Activated naive CD4-positive, alpha-beta T cell treated with anti-CD3 and anti-CD28 coated beads, Interleukin-2, amount 50 U/mL, for 72 hours (primary cell): ENCODE data around the gene PPP1R12A. TPM values are rescaled to one million over a fixed set of nuclear protein-coding genes. Genes with fewer than 3 reads are reported as not detected.
"Not testable (repeated sequence)": the region's sequence is repeated elsewhere in the genome, so short reads cannot be mapped to it uniquely, and the experiment has no call there.

Experiments
- ATAC-seq, 2 donors: fragments of 150-1000 bp; cut with Tn5 transposase; 2 replicates each; pipeline ENCODE4 v1.10.0; 2021; ENCODE audit warnings: mild to moderate bottlenecking in 2 of 2, moderate library complexity in 2 of 2
- DNase-seq, 2 donors: peaks; one replicate each; pipeline ENCODE4 v3.0.0; 2021 to 2022; ENCODE audit warnings: low spot score in 2 of 2
- H3K27ac Mint-ChIP-seq, 2 donors: one replicate each; pipeline ENCODE4 v1.8.0; 2022; ENCODE audit warnings: mild to moderate bottlenecking in 2 of 2, mixed read lengths in 2 of 2
- H3K36me3 Mint-ChIP-seq, 2 donors: one replicate each; pipeline ENCODE4 v1.8.0; 2022; ENCODE audit warnings: mixed read lengths in 2 of 2
- H3K9me3 Mint-ChIP-seq, 2 donors: one replicate each; pipeline ENCODE4 v1.8.0; 2022; ENCODE audit warnings: mixed read lengths in 2 of 2
- total RNA-seq, 2 donors: library from RNA; stranded (reverse); gene quantifications; one replicate each; pipeline ENCODE4 v1.2.3, GENCODE V29; 2022

PPP1R12A gene
- total RNA-seq, 2 donors from 2014 or later = 66.6 to 73.7 TPM

DNA sequence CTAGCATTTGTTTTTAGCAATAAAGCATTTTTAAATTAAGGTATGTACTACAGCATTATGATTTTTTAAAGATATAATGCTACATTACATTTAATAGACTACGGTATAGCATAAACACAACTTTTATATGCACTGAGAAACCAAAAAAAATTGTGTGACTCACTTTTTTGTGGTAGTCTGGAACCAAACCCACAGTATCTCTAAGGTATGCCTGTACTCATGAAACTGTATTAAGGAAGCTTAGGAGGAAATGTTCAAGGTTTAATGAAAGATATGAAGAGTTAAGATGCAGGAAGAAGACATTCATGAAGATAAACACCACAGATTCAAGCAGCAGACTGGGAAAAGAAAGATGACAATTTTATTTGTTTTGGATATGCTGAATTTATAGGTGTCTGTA, 51.7 kb downstream of the PPP1R12A start:
- peaks cover 0 to 5% of the 10 kb centered on the region in 2 donors for H3K9me3 Mint-ChIP-seq
- DNase-seq = no peak
- ATAC-seq = peak; percentile 49 to 58
- no peak overlapping the region for H3K27ac Mint-ChIP-seq
- H3K36me3 Mint-ChIP-seq = peaks cover 0 to 20% of the 10 kb centered on the region in 2 donors

DNA sequence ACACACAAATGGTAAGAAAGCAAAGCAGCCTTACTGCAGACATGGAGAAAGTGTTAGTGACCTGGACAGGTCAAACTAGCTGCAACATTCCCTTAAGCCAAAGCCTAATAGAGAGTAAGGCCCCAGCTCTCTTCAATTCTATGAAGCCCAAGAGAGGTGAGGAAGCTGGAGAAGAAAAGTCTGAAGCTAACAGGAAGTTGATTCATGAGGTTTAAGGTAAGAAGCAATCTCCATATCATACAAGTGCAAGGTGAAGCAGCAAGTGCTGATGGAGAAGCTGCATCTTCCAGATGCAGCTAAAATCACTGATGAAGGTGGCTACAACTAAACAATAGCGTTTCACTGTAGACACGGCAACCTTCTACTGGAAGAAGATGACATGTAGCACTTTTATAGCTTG, 53.5 kb downstream of the PPP1R12A start:
- H3K36me3 Mint-ChIP-seq = peaks cover 0 to 23% of the 10 kb centered on the region in 2 donors
- ATAC-seq (no peak), DNase-seq (no peak)
- no peak overlapping the region for H3K27ac Mint-ChIP-seq
- H3K9me3 Mint-ChIP-seq = peaks cover 0 to 5% of the 10 kb centered on the region in 2 donors

DNA sequence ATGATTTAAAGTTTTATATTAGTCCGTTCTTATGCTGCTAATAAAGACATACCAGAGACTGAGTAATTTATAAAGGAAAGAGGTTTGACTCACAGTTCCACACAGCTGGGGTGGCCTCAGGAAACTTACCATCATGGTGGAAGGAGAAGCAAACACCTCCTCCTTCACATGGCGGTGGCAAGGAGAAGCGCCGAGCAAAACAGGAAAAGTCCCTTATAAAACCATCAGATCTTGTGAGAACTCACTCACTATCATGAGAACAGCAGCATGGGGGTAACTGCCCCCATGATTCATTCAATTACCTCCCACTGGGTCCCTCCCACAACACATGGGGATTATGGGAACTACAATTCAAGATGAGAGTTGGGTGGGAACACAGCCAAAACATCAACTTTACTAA, 56.4 kb downstream of the PPP1R12A start:
- not testable (repeated sequence) for H3K9me3 Mint-ChIP-seq, H3K27ac Mint-ChIP-seq, ATAC-seq, DNase-seq
- peaks cover 0 to 23% of the 10 kb centered on the region in 2 donors for H3K36me3 Mint-ChIP-seq

DNA sequence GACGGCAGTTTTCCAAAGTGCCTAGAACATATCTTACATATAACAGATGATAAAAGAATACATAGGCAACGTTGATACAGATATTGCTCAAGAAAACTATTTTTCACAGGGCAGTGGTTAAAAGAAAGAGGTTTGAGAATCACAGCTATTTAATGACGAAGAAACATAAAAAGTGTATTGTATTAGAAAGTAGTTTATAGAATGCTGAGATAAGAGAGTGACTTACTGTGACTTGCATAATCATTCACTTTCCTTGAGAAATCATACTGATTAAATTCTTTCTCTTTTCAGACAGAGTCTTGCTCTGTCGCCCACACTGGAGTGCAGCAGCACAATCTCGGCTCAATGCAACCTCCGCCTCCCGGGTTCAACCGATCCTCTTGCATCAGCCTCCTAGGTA, 57.7 kb downstream of the PPP1R12A start:
- Mint-ChIP-seq H3K27ac (no peak overlapping the region), H3K36me3 (peaks cover 0 to 28% of the 10 kb centered on the region in 2 donors), H3K9me3 (peaks cover 0 to 5% of the 10 kb centered on the region in 2 donors)
- DNase-seq (no peak), ATAC-seq (no peak)

DNA sequence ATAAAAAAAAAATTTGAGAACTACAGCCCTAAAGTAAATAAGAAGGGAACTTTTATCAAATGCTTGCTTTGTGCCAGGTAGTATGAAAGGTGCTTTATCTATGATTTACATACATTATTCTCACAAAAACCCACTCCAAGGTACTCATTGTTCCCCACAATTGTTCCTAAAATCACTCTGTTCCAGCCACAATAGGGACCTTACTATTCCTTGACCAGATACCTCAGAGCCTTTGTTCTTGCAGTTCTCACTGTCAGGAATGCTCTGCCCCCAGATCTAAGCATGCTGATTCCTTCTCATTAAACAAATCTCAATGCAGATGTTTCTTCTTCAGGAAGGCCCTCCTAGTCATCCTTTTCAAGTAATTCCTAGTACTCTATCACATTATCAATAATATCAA, 60.2 kb downstream of the PPP1R12A start:
- ATAC-seq = no peak
- no peak for DNase-seq
- peaks cover 6 to 42% of the 10 kb centered on the region in 2 donors for H3K36me3 Mint-ChIP-seq
- H3K27ac Mint-ChIP-seq = no peak overlapping the region
- H3K9me3 Mint-ChIP-seq = peaks cover 0 to 5% of the 10 kb centered on the region in 2 donors

DNA sequence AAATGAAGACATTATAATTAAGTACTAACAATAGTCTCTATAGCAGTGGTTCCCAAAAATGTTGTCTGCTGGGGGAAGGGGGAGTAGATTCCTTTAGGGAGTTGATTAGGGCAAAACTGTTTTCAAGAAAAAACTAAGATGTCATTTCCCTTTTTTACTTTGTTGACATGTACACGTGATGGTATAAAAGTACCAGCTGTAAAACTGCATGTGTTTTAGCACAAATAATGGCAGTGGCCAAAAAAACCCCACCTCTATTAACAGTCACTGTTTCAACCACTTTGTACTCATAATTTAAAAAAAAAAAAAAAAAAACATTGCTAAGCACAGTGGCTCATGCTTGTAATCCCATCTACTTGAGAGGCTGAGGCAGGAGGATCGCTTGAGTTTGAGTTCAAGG, 61.7 kb downstream of the PPP1R12A start:
- DNase-seq = no peak
- H3K27ac Mint-ChIP-seq = no peak overlapping the region
- H3K36me3 Mint-ChIP-seq = peaks cover 18 to 41% of the 10 kb centered on the region in 2 donors
- ATAC-seq = no peak
- H3K9me3 Mint-ChIP-seq = no peaks in the 10 kb centered on the region

DNA sequence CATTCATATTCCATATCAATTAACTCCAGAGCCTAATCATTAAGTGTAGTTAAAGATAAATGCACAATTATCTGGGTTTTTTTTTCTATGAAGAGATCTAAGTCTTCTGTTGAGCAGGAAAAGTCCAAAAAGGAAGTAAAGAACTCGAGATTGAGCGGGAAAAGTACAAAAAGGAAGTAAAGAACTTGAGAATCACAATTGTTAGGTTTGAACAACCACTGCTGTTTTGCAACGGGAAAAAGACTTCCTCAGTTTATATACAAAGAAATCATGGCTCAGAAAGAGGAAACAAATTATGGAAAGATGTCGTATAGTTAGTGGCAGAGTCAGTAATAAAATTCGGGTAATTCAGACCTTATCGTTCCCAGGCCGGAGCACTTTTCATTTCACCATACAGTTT, 63.3 kb downstream of the PPP1R12A start:
- ATAC-seq = no peak
- no peak for DNase-seq
- Mint-ChIP-seq H3K27ac (no peak overlapping the region), H3K9me3 (no peaks in the 10 kb centered on the region), H3K36me3 (peaks cover 28 to 50% of the 10 kb centered on the region in 2 donors)

DNA sequence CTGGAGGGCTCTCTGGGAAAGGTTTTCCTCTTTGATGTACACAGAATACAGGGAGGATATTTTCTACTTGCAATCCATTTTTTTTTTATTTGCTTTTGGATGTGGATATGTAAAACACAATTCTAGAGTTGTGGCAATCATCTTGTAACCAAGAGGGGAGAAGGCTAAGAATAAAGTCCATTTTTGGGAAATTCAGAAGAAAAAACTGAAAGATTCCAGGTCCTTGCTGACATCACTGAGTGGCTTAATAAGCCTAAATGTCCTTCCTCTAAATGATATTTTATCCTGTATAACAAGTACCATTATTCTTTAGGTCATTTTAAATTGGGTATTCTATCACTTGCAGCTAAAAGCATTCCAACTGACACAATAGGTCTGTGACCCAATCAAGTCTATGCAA, 64.0 kb downstream of the PPP1R12A start:
- Mint-ChIP-seq H3K9me3 (peaks cover 0 to under 1% of the 10 kb centered on the region in 2 donors), H3K27ac (no peak overlapping the region), H3K36me3 (peaks cover 35 to 58% of the 10 kb centered on the region in 2 donors)
- ATAC-seq (no peak), DNase-seq (no peak)

DNA sequence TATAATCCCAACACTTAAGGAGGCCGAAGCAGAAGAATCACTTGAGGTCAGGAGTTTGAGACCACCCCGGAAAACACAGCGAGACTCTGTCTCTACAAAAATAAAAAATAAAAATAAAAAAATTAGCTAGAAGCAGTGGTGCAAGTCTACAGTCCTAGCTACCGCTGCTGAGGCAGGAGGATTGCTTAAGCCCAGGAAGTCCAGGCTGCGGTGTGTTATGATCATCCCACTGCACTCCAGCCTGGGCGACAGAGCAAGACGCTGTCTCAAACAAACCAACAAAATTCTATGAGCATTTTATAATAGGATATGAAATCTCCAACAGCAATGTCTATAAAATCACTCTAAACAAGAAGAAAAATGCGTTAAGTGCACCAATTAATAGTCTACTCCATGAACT, 75.3 kb downstream of the PPP1R12A start:
- Mint-ChIP-seq H3K9me3 (peaks cover 12 to 28% of the 10 kb centered on the region in 2 donors), H3K27ac (no peak overlapping the region), H3K36me3 (peaks cover 38 to 66% of the 10 kb centered on the region in 2 donors)
- no peak for DNase-seq
- ATAC-seq = no peak

DNA sequence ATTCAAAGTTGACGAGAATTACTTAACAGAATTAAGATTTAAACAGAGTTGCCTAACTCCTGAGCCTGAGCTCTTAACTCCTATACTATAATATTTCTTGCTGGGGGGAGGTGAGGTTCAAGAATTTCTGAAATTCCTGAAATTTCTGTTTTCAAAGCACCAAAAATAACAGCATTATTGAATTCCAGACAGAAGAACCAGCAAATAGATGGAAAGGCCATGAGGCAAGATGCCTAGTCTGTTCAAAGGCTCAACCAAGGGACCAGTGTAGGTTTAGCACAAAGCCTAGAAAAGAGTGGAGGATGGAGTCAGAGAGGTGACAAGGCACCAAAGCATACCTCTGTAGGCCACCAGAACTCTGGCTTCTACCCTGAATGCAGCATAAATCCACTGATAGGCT, 76.4 kb downstream of the PPP1R12A start:
- H3K27ac Mint-ChIP-seq = no peak overlapping the region
- no peak for DNase-seq
- no peak for ATAC-seq
- peaks cover 31 to 55% of the 10 kb centered on the region in 2 donors for H3K36me3 Mint-ChIP-seq
- peaks cover 6 to 19% of the 10 kb centered on the region in 2 donors for H3K9me3 Mint-ChIP-seq

DNA sequence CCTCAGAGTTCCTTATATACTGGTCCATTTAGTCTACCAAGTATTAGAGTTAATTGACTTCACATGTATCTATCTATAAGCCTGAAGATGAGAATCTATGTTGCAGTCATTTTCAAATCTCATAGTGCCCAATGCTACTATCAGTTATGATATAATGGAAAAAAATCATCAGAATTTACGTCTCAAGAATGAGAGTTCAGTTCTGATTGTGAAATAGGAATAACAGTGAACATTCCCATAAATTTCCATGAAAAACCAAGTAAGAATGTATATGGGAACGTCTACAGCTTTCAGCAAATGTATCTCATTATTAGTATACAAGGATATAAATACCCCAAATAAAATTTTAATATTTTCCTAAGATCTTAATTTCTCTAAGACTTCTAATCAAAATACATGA, 77.2 kb downstream of the PPP1R12A start:
- DNase-seq (no peak), ATAC-seq (no peak)
- no peak overlapping the region for H3K27ac Mint-ChIP-seq
- H3K36me3 Mint-ChIP-seq = peaks cover 31 to 54% of the 10 kb centered on the region in 2 donors
- H3K9me3 Mint-ChIP-seq = peaks cover 4 to 13% of the 10 kb centered on the region in 2 donors

DNA sequence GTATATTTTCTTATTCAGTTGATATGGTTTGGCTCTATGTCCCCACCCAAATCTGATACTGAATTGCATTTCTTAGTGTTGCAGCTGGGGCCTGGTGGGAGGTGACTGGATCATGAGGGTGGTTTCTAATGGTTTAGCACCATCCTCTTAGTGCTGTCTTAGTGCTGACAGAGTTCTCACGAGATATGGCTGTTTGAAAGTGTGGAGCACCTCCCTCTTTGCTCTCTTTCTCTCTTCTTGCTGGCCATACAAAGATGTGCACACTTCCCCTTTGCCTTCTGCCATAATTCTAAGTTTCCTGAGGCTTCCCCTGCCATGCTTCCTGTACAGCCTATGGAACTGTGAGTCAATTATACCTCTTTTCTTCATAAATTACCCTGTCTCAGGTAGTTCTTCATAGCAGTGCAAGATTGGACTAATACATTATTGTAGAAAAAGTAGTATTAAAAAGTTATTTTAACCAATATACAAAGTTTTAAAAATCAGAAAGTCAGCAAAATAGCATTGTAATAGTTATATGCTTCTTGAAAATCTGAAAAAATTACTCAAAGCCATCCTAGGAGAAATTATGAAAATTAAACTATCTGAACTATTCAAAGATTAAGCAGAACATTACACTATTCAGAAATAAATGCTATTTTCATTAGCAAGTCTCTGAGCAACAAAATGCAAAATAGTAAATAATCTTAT, 84.1 kb downstream of the PPP1R12A start:
- Mint-ChIP-seq H3K27ac (no peak overlapping the region), H3K9me3 (peaks cover 0 to 11% of the 10 kb centered on the region in 2 donors), H3K36me3 (peaks cover 25 to 34% of the 10 kb centered on the region in 2 donors)
- DNase-seq (no peak), ATAC-seq (no peak)

DNA sequence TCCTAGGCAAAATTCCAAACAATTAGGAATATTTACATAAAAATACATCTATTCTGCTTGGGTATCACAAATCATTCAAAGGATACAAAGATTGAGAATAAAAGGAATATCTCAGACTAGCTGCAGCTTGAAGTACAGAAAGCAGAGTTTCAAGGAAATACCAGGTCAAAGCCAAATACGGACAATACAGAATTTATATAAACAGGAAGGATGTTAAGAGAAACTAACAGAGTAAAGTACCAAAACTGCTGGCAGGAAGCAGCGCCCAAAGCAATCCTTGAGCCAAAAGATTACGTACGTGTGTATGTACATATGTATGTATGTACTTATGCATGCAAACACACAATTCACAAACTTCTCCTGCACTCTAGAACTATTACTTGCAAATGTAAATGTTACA, 86.6 kb downstream of the PPP1R12A start:
- Mint-ChIP-seq H3K27ac (no peak overlapping the region), H3K36me3 (peaks cover 32 to 46% of the 10 kb centered on the region in 2 donors), H3K9me3 (peaks cover 0 to 24% of the 10 kb centered on the region in 2 donors)
- ATAC-seq (no peak), DNase-seq (no peak)

DNA sequence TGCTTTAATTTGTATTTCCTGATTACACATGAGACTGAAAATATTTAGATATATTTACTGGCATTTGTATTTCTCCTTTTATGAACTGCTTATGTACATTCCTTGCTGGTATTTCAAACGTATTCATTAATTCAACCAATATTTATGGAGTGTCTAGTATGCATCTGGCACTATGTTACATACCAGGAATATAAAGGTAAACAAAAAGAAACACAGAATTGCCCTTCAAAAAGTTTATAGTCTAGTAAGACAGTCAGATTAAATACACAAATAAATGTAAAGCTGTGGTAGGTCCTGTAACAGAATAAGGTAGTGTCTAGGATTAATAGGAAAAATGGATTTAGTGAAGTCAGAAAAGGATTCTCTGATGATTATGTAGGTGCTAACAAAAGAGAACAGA, 87.5 kb downstream of the PPP1R12A start:
- no peak for DNase-seq
- Mint-ChIP-seq H3K36me3 (peaks cover 23 to 46% of the 10 kb centered on the region in 2 donors), H3K9me3 (peaks cover 0 to 29% of the 10 kb centered on the region in 2 donors), H3K27ac (no peak overlapping the region)
- ATAC-seq = no peak

DNA sequence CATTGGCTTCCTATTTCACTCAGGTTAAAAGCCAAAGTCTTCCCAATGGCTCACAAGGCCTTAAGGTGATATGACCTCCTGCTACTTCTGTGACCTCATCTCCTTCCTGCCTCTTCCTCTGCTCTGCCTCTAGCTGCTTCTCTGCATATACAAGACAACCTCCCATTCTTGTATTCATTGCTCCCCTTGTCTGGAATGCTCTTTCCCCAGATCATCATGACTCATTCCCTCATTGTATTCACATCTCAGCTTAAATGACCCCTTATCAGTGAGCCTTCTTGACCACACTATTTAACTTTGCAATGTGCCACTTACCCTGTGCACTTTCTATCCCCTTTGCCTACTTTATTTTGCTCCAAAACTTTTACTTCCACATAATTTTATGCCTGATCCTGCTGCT, 90.2 kb downstream of the PPP1R12A start:
- Mint-ChIP-seq H3K9me3 (peaks cover 9 to 30% of the 10 kb centered on the region in 2 donors), H3K36me3 (peaks cover 27 to 49% of the 10 kb centered on the region in 2 donors)

DNA sequence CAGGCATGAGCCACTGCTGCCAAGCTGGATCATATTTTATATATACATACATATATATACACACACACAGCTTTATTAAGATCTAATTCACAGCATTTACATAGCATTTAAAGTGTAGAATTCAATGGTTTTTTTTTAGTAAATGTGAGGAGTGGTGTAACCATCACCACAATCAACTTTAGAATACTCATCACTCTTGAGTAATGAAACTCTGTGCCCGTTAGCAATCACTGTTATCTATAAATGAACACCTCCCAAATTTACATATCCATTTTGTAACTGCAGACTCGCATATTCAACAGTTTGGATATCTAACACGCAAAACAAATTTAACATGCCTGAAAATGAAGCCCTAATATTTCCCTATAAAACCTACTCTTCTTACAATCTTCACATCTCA, 90.9 kb downstream of the PPP1R12A start:
- peaks cover 34 to 56% of the 10 kb centered on the region in 2 donors for H3K36me3 Mint-ChIP-seq
- DNase-seq (no peak), ATAC-seq (no peak)
- H3K27ac Mint-ChIP-seq = no peak overlapping the region
- H3K9me3 Mint-ChIP-seq = peaks cover 13 to 38% of the 10 kb centered on the region in 2 donors

More for the DNA sequence above, 90.2 kb downstream of the PPP1R12A start:
- ATAC-seq = no peak
- no peak for DNase-seq
- no peak overlapping the region for H3K27ac Mint-ChIP-seq

DNA sequence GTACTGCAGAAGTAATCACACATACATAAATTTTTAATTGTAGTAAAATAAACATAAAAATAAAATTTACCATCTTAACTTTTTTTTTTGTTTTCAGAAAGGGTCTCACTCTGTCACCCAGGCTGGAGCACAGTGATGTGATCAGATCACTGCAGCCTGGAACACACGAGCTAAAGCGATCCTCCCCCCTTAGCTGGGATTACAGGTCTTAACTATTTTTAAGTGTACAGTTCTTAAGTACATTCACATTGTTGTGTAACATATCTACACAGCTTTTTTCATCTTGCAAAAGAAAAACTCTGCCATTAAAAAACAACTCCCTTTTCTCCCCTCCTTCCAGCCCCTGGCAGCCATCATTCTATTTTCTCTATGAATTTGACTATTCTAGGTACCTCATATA, 92.3 kb downstream of the PPP1R12A start:
- Mint-ChIP-seq H3K27ac (no peak overlapping the region), H3K9me3 (peaks cover 13 to 44% of the 10 kb centered on the region in 2 donors), H3K36me3 (peaks cover 42 to 69% of the 10 kb centered on the region in 2 donors)
- DNase-seq (no peak), ATAC-seq (no peak)

DNA sequence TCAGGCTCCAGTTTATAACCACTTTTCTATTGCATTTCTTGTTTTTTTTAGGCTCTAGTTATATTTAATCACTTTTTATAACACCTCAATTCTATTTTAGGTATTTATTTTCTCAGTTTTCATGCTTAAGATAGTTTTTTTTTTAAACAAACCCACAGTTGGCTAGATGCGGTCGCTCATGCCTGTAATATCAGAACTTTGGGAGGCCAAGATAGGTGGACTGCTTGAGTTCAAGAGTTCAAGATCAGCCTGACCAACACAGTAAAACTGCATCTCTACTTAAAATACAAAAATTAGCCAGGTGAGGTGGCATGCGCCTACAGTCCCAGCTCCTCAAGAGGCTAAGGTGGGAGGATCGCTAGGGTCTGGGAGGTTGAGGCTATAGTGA, 93.0 kb downstream of the PPP1R12A start:
- H3K27ac Mint-ChIP-seq = no peak overlapping the region
- H3K9me3 Mint-ChIP-seq = peaks cover 13 to 45% of the 10 kb centered on the region in 2 donors
- peaks cover 42 to 71% of the 10 kb centered on the region in 2 donors for H3K36me3 Mint-ChIP-seq
- ATAC-seq (no peak), DNase-seq (no peak)
